T-helper 1 cell treated with Interleukin-12 subunit alpha and Interleukin-12 subunit beta and Interleukin-4 antibody, amounts not matched to agents 30 μg/mL and 1 μg/mL, for 36 hours (primary cell): ENCODE results near the gene MGAT5.

Experiments used
- H3K27ac Mint-ChIP-seq: one replicate; pipeline ENCODE4 v1.8.0; 2021; ENCODE audit warnings: mild to moderate bottlenecking, mixed read lengths
- H3K27me3 Mint-ChIP-seq: one replicate; pipeline ENCODE4 v1.8.0; 2021; ENCODE audit warnings: low read depth, mixed read lengths
- H3K36me3 Mint-ChIP-seq: one replicate; pipeline ENCODE4 v1.8.0; 2021; ENCODE audit warnings: low read depth, mixed read lengths
- H3K4me1 Mint-ChIP-seq: one replicate; pipeline ENCODE4 v1.8.0; 2021; ENCODE audit warnings: low read depth, mixed read lengths
- H3K4me3 Mint-ChIP-seq: one replicate; pipeline ENCODE4 v1.8.0; 2021; ENCODE audit warnings: mild to moderate bottlenecking, moderate library complexity, mixed read lengths
- H3K9me3 Mint-ChIP-seq: one replicate; pipeline ENCODE4 v1.8.0; 2021; ENCODE audit warnings: mixed read lengths

MGAT5 gene

GRCh38 chr2:134304394-134305108 lies 50.7 kb downstream of the MGAT5 start:
- Mint-ChIP-seq H3K4me1 (peaks cover 16% of the 10 kb centered on the region), H3K27ac (no peak overlapping the region)

DNA sequence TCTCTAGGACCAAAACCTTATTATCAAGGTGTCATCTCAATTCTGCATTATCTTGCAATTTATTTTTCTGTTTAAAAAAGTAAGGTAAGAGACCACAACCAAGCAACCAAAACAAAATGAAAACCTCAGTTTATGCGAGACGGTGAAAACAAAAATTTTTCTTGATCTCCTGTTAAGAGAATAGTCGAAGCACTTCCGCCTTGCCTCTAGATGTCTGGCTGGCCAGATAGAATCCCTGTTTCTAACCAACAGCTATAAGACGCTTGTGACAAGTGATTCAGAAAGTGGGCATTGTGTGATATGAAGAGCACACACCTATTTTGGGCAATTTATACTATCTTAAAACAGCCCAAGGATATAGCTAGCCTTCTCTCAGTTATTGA lies 51.2 kb downstream of the MGAT5 start:
- peaks cover 16% of the 10 kb centered on the region for H3K4me1 Mint-ChIP-seq
- no peak overlapping the region for H3K4me3 Mint-ChIP-seq
- no peak overlapping the region for H3K27ac Mint-ChIP-seq
- peaks cover 3% of the 10 kb centered on the region for H3K36me3 Mint-ChIP-seq
- no peaks in the 10 kb centered on the region for H3K27me3 Mint-ChIP-seq
- peaks cover 3% of the 10 kb centered on the region for H3K9me3 Mint-ChIP-seq

More at GRCh38 chr2:134304394-134305108, 50.7 kb downstream of the MGAT5 start:
- peaks cover 3% of the 10 kb centered on the region for H3K9me3 Mint-ChIP-seq
- no peaks in the 10 kb centered on the region for H3K27me3 Mint-ChIP-seq
- no peak overlapping the region for H3K4me3 Mint-ChIP-seq
- H3K36me3 Mint-ChIP-seq: peaks cover 5% of the 10 kb centered on the region

DNA sequence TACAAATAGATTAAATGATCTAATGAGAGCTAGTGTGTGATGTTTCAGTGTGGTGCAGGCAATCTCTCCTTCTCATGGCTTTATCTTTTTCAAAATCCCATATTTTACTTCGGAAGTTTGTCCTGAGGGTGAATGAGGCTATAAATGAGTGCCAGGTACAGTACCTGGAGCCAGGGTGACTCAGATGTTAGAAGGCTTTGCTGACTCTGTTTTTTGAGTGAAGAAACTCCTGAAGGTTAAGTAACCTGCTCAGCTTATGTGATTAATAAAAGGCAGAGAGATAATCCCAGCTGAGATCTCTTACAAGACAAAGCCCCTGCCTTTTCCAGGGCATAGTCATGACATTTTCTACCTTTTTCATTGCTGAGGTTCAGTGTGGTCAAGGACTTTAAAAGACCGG lies 52.6 kb downstream of the MGAT5 start:
- H3K27me3 Mint-ChIP-seq: no peaks in the 10 kb centered on the region
- H3K9me3 Mint-ChIP-seq: peaks cover 3% of the 10 kb centered on the region
- peaks cover 3% of the 10 kb centered on the region for H3K36me3 Mint-ChIP-seq
- H3K4me3 Mint-ChIP-seq: no peak overlapping the region
- peaks cover 11% of the 10 kb centered on the region for H3K4me1 Mint-ChIP-seq
- no peak overlapping the region for H3K27ac Mint-ChIP-seq

DNA sequence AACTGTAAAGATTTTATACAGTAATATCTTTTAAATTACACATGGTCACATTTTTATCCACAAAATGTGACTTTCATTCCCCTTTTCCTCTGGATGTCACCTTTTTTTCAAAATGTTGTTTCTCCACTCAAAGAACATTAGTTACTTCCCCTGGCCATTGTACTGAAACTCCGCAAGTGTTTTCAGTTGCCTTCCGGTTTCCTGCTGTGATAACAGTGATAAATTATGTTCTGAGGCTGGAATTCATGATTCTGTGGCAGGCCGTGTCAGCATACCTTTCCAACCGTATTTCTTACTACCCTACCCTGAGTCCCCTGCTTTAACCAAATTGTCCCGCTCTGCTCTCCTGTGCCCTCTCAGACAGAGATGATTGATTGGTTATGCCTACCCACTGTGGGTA lies 53.5 kb downstream of the MGAT5 start:
- H3K36me3 Mint-ChIP-seq: peaks cover 3% of the 10 kb centered on the region
- H3K27ac Mint-ChIP-seq: no peak overlapping the region
- peaks cover 3% of the 10 kb centered on the region for H3K9me3 Mint-ChIP-seq
- H3K27me3 Mint-ChIP-seq: no peaks in the 10 kb centered on the region
- H3K4me1 Mint-ChIP-seq: peaks cover 10% of the 10 kb centered on the region
- no peak overlapping the region for H3K4me3 Mint-ChIP-seq

- Mint-ChIP-seq H3K36me3 (peaks cover 5% of the 10 kb centered on the region), H3K27me3 (no peaks in the 10 kb centered on the region), H3K4me1 (peaks cover 15% of the 10 kb centered on the region), H3K4me3 (no peak overlapping the region), H3K27ac (no peak overlapping the region), H3K9me3 (peaks cover 3% of the 10 kb centered on the region)
Observed at GRCh38 chr2:134308474-134309385, 54.9 kb downstream of the MGAT5 start.

DNA sequence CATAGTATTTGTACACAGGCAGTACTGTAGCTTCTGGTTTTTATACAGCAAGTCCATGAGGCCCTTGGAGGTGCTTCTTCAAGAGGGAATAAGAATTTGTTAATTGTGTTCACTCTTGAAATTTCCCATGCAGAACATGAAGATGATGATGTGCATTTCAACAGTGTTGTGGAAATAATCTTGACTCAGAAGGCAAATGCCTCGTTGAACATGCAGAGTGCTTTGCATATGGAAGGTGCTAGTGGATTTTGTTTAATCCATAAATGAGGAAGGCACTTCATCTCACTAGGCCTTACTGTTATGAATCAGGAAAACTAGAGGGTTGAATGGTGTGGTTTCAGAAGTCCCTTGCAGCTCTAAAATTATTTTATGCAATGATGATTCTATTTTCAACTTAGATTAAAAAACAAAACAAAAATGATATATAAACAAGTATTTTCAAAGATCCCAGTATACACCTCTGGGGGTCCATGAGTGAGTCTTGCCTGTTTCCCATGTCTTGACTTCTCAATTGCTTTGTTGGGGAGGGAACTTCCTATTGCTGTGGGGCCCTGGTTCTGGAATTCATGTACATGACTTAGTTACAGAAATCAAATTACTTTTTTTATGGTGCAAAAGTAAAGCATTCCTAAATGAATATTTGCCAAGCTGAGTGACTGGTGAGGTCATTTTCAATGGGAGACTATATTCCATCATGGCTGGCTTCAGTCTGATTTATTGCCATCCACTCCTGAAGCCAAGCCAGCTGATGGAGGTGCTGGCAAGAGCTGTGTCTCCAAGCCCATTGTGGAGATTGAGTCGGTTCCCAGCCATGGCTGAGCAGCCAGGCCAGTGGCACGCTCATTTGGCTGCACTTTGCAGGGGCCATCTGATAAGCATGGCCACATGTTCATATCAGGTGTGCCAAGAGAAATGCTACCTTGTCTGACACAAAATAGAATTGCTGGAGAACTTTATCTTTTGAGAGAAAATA lies 56.5 kb downstream of the MGAT5 start:
- Mint-ChIP-seq H3K27ac (no peak overlapping the region), H3K4me1 (peaks cover 10% of the 10 kb centered on the region), H3K27me3 (no peaks in the 10 kb centered on the region), H3K9me3 (peaks cover 3% of the 10 kb centered on the region), H3K4me3 (no peak overlapping the region), H3K36me3 (peaks cover 5% of the 10 kb centered on the region)

GRCh38 chr2:134312482-134312881 lies 58.6 kb downstream of the MGAT5 start:
- Mint-ChIP-seq H3K4me1 (peaks cover 14% of the 10 kb centered on the region), H3K27ac (no peak overlapping the region), H3K4me3 (no peak overlapping the region), H3K36me3 (peaks cover 5% of the 10 kb centered on the region), H3K27me3 (no peaks in the 10 kb centered on the region), H3K9me3 (peaks cover 3% of the 10 kb centered on the region)

DNA sequence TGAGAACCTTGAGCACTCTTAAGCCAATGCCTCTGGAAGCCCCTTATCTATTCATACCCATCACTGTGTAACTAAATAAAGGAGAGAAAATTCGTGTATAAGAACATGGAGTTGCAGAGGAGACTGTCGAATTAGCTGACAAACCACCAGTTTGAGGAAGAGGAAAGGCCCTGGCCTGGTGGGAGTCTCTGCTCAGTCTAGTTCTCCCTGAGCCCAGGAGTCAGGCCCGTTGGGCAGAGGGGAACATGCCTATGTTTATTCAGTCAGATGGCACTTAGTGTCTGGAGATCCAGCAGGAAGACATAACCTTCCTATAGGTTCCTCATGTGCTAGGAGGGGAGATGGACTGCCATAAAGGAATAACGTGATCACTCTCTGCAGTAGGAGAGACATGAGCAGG lies 60.3 kb downstream of the MGAT5 start:
- Mint-ChIP-seq H3K27ac (no peak overlapping the region), H3K27me3 (no peaks in the 10 kb centered on the region), H3K4me3 (no peak overlapping the region), H3K9me3 (peaks cover 3% of the 10 kb centered on the region), H3K4me1 (peaks cover 19% of the 10 kb centered on the region), H3K36me3 (peaks cover 14% of the 10 kb centered on the region)

GRCh38 chr2:134314681-134315368 lies 61.0 kb downstream of the MGAT5 start:
- Mint-ChIP-seq H3K4me1 (peaks cover 23% of the 10 kb centered on the region), H3K4me3 (no peak overlapping the region), H3K36me3 (peaks cover 19% of the 10 kb centered on the region), H3K9me3 (no peaks in the 10 kb centered on the region), H3K27ac (no peak overlapping the region), H3K27me3 (no peaks in the 10 kb centered on the region)

GRCh38 chr2:134315471-134315870 lies 61.6 kb downstream of the MGAT5 start:
- Mint-ChIP-seq H3K4me3 (no peak overlapping the region), H3K27ac (no peak overlapping the region), H3K9me3 (no peaks in the 10 kb centered on the region), H3K27me3 (no peaks in the 10 kb centered on the region), H3K4me1 (peaks cover 29% of the 10 kb centered on the region), H3K36me3 (peaks cover 21% of the 10 kb centered on the region)

DNA sequence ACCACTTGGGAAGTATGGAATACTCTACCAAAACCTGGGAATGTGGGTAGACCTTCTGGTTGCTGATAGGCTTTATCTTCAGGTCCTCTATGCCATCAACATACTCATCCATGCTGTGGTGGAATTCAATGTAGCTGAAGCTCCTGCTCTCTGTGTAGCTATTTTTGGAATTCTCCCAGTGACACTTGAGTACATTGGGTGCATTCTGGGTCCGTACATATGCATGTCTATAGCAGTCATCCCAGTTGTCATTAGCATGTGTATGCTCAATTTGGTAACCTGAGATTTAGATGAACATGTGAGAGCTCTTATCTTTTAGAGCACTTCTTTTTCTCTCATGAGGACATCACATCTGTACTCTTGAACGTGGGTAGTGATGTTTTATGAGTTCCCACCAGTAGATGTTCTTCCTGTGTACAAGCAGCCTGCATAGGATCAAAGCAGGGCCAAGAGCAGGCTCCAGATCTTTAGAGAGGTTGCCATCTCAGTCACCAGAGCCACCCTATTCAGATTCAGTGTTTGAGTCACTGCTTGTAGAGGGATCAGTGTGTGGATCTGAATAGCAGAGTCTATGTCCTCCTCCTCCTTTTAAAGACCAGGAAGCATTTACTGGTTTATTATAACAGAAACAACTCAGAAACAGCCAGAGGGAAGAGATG lies 65.9 kb downstream of the MGAT5 start:
- no peak overlapping the region for H3K27ac Mint-ChIP-seq
- H3K9me3 Mint-ChIP-seq: no peaks in the 10 kb centered on the region
- H3K27me3 Mint-ChIP-seq: no peaks in the 10 kb centered on the region
- H3K4me3 Mint-ChIP-seq: no peak overlapping the region
- H3K4me1 Mint-ChIP-seq: peaks cover 64% of the 10 kb centered on the region
- H3K36me3 Mint-ChIP-seq: peaks cover 33% of the 10 kb centered on the region

- Mint-ChIP-seq H3K36me3 (peaks cover 33% of the 10 kb centered on the region), H3K27ac (peak overlapping the region; percentile 26), H3K27me3 (no peaks in the 10 kb centered on the region), H3K9me3 (no peaks in the 10 kb centered on the region), H3K4me3 (no peak overlapping the region), H3K4me1 (peaks cover 75% of the 10 kb centered on the region)
Observed at GRCh38 chr2:134320930-134321329, 67.1 kb downstream of the MGAT5 start.

GRCh38 chr2:134323777-134324176 lies 69.9 kb downstream of the MGAT5 start:
- H3K27ac Mint-ChIP-seq: no peak overlapping the region
- H3K27me3 Mint-ChIP-seq: no peaks in the 10 kb centered on the region
- peaks cover 4% of the 10 kb centered on the region for H3K9me3 Mint-ChIP-seq
- peaks cover 73% of the 10 kb centered on the region for H3K4me1 Mint-ChIP-seq
- no peak overlapping the region for H3K4me3 Mint-ChIP-seq
- H3K36me3 Mint-ChIP-seq: peaks cover 33% of the 10 kb centered on the region
